ENCODE measurements around the gene MOSMO.
"Not testable (repeated sequence)": the region's sequence is repeated elsewhere in the genome, so short reads cannot be mapped to it uniquely, and the experiment has no call there.

Gene MOSMO

GRCh38 chr16:22116095-22116700, 108.3 kb downstream of the MOSMO start:
- DNase-seq: no peak
- TF ChIP-seq GATA1 (IDR thresholded peaks at IDR 0.05; ENCODE audit: low read depth, low read length): no peak
- no peak for TF ChIP-seq POLR2A (IDR thresholded peaks at IDR 0.05; ENCODE audit: low read length)

DNA sequence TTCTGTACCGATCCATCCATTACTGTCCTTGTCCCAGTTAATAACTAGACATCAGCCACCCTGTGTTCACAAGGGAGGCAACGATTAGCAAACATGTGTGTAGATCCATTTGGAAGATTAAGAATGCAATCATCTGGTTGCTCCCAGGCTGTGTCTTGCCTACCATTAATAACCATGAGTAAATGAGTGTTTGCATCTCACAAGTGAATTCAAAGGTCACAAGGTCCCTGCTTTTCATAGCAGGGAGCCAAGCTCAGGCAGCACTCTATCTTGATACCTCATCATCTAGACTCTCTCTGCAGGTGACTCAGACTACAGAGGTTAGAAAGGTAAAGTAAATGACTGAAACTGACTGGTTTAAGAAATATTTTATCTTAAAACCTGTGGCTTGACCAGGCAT, 109.7 kb downstream of the MOSMO start:
- no peak for DNase-seq
- TF ChIP-seq POLR2A (IDR thresholded peaks at IDR 0.05; ENCODE audit: low read length) (no peak), GATA1 (IDR thresholded peaks at IDR 0.05; ENCODE audit: low read depth, low read length) (no peak)

GRCh38 chr16:22120440-22120839, 112.5 kb downstream of the MOSMO start:
- TF ChIP-seq GATA1 (IDR thresholded peaks at IDR 0.05; ENCODE audit: low read depth, low read length) (no peak), POLR2A (IDR thresholded peaks at IDR 0.05; ENCODE audit: low read length) (no peak)
- no peak for DNase-seq

GRCh38 chr16:22122239-22122638, 114.3 kb downstream of the MOSMO start:
- no peak for DNase-seq
- TF ChIP-seq POLR2A (IDR thresholded peaks at IDR 0.05; ENCODE audit: low read length): no peak
- TF ChIP-seq GATA1 (IDR thresholded peaks at IDR 0.05; ENCODE audit: low read depth, low read length): no peak

GRCh38 chr16:22123146-22123545, 115.2 kb downstream of the MOSMO start:
- DNase-seq: no peak
- TF ChIP-seq POLR2A (IDR thresholded peaks at IDR 0.05; ENCODE audit: low read length) (no peak), GATA1 (IDR thresholded peaks at IDR 0.05; ENCODE audit: low read depth, low read length) (no peak)

DNA sequence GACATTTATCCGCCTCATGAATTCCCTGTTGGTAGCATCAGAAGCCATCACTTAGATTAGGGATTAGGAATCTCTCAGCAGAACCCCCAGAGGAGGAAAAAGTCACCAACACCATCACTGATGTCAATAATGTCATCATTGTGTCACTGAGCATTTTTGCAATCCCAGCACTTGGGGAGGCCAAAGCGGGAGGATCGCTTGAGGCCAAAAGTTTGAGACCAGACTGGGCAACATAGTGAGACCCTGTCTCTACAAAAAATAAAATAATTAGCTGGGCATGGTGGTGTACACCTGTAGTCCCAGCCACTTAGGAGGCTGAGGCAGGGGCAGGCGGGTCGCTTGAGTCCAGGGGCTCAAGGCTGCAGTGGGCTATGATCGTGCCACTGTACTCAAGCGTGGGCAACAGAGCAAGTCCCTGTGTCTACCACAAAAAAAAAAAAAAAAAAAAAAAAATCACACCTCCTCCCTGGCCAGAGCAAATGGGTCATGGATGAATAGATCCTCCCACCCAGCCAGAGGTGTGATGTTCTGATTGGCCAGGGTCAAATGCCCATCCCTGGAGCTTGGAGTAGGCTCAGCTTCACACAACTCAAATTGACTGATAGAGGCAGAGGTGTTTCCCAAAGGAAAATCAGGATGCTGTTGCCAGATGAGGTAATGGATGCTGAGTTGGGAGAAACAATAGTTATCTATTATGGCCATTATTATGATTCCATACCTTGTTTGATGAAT, 116.0 kb downstream of the MOSMO start:
- DNase-seq: no peak
- TF ChIP-seq GATA1 (IDR thresholded peaks at IDR 0.05; ENCODE audit: low read depth, low read length): no peak

DNA sequence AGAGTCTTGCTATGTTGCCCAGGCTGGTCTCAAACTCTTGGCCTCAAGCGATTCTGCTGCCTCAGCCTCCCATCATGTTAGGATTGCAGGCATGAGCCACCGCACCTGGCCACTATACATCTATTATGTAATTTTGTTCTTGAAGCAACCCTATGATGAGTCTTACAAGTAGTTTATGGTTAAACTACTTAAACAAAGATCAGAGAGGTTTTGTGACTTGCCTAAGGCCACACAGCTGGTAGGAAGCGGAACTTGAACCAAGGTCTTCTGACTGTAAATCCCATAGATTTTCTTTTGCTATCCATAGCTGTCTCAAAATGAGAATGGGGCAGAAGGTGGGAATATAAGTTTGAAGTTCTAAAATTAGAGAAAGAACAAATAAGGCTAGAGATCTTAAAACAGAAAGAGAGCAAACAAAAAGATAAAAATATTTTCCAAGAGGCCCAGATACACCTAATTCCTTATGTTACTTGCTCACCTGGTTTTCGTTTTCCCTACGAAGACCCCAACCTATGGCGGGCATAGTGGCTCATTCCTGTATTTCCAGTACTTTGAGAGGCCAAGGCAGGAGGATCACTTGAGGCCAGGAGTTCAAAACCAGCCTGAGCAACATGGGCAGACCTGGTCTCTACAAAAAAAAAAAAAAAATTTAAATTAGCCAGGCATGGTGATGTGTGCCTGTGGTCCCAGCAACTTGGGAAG, 116.8 kb downstream of the MOSMO start:
- DNase-seq: no peak
- no peak for TF ChIP-seq POLR2A (IDR thresholded peaks at IDR 0.05; ENCODE audit: low read length)
- no peak for TF ChIP-seq GATA1 (IDR thresholded peaks at IDR 0.05; ENCODE audit: low read depth, low read length)

DNA sequence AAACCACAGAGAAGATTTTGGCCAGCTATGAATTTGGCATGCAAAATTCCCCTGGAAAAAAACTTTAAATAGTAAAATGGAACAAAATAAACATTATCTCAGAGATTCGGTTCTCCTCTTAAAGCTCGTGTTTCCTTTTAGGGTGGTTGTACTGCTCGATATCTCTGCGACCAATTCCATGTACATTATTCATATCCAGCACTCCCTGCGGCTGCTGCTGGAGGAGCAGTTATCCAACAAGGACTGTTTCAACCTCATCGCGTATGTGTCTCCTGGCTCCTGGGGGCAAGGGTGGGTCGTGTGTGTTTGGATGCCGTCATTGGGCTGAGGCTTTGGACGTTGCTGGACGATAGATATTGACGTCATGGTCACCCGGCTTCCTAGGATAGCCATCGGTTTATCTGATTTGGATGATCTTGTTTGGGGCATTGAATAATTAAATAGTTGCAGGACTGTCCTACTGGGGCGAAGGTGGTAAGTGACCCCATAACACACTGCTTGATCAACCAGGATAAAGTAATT, 118.2 kb downstream of the MOSMO start:
- TF ChIP-seq GATA1 (IDR thresholded peaks at IDR 0.05; ENCODE audit: low read depth, low read length): no peak
- no peak for DNase-seq

DNA sequence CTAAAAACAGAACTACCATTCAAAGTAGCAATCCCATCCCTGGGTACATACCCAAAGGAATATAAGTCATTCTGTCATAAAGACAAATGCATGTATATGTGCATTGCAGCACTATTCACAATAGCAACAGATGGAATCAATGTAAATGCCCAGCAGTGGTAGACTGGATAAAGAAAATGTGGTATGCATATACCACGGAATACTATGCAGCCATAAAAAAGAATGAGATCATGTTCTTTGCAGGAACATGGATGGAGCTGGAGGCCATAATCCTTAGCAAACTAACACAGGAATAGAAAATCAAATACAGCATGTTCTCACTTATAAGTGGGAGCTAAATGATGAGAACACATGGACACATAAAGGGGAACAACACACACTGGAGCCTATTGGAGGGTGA, 120.6 kb downstream of the MOSMO start:
- DNase-seq: not testable (repeated sequence)

- DNase-seq: no peak
- TF ChIP-seq POLR2A (IDR thresholded peaks at IDR 0.05; ENCODE audit: low read length) (no peak), GATA1 (IDR thresholded peaks at IDR 0.05; ENCODE audit: low read depth, low read length) (no peak)
Measured at GRCh38 chr16:22130528-22130927, 122.6 kb downstream of the MOSMO start.

DNA sequence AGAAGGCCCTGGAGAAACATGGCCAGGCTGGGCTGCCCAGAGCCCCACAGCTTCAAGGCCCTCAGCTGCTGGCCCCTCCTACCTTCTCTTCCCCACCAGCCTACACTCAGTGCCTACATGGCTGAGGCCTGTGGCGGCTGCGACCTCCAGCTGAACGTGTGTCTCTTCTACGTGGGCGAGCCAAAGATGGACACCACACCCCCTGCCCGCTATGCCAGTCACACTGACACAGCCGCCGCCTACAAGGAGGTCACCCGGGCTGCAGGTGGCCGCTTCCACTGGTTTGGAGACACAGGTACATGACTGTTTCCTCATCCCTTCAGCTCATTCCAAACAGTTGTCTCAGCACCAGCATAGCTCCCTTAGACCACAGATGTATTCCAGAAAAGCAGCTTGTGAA, 124.9 kb downstream of the MOSMO start:
- no peak for DNase-seq
- TF ChIP-seq GATA1 (IDR thresholded peaks at IDR 0.05; ENCODE audit: low read depth, low read length): no peak
- TF ChIP-seq POLR2A (IDR thresholded peaks at IDR 0.05; ENCODE audit: low read length): no peak
